LNCAP (cell line): Measurements from ENCODE around the gene CAPN15.
A peak's percentile ranks its signal among the peaks of the same experiment; 100 is the strongest.

ENCODE experiments used
- TF ChIP-seq, protein P1 (sequence below): fragments of 450-650 bp; IDR thresholded peaks from 2 replicates; pipeline ENCODE4 v1.5.1; 2017; ENCODE audit warnings: mild to moderate bottlenecking

CAPN15 gene

GRCh38 chr16:593406-593805 is 65.9 kb downstream of the CAPN15 start:
- TF ChIP-seq, protein P1, sequence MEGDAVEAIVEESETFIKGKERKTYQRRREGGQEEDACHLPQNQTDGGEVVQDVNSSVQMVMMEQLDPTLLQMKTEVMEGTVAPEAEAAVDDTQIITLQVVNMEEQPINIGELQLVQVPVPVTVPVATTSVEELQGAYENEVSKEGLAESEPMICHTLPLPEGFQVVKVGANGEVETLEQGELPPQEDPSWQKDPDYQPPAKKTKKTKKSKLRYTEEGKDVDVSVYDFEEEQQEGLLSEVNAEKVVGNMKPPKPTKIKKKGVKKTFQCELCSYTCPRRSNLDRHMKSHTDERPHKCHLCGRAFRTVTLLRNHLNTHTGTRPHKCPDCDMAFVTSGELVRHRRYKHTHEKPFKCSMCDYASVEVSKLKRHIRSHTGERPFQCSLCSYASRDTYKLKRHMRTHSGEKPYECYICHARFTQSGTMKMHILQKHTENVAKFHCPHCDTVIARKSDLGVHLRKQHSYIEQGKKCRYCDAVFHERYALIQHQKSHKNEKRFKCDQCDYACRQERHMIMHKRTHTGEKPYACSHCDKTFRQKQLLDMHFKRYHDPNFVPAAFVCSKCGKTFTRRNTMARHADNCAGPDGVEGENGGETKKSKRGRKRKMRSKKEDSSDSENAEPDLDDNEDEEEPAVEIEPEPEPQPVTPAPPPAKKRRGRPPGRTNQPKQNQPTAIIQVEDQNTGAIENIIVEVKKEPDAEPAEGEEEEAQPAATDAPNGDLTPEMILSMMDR = no peak

- TF ChIP-seq, protein P1 = no peak
Observed at GRCh38 chr16:593807-594206, 66.3 kb downstream of the CAPN15 start.

DNA sequence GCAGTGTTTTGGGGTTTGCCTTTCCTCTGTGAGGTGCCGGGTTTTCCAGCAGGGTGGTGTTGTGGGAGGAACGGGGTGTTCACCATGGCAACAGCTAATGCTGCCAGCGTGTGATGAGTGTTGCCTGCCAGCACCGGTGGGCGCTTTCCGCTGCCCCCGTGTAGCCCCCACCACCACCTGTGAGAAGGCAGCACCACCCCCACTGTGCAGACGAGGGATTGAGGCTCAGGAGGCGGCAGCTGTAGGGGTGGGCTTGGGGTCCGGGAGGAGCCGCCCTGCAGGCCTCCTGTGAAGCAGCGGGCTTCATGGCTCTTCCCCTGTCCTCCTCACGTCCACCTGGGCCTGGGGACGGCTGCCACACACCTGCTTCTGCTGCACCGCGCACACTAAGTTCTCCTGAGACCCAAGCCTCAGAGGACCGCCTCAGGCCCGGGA is 67.6 kb downstream of the CAPN15 start:
- TF ChIP-seq, protein P1 = no peak

DNA sequence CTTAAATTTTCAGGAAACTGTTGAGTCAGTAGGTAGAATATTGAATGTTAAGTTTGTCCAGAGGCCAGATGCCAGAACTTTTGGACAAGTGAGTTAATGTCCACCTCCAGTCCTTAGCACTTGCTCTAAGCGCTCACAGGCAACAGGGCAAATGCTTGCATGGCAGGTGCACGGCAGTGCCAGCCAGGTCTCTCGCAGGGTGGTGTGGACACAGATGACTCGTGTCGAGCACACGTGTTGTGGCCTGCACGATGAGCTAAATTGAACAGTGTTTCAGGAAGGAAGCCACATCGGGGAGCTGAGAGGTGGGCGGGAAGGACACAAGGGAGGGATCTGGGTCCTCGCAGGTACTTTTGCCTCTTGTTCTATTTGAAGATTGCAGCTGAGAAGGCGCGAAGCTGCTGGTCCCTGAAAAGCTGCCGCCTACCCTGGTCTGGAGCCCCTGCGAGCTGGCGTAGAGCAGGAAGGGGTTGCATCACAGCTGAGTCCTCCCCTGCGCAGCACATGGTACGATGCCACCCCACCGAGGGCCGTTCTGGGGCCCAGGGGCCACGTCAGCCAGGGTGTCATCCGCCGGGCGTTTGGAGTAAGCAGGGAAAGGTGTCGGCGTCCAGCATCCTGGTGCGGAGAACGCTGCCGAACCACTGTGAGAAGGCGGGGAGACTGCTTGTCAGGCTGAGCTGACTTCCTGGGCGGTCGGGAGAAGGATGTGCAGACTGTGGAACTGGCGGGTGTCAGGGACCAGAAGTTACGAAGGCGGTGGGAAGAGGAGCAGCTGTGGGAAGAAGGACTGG is 68.6 kb downstream of the CAPN15 start:
- TF ChIP-seq, protein P1 = no peak

GRCh38 chr16:596736-597060 is 69.2 kb downstream of the CAPN15 start:
- TF ChIP-seq, protein P1 = no peak

DNA sequence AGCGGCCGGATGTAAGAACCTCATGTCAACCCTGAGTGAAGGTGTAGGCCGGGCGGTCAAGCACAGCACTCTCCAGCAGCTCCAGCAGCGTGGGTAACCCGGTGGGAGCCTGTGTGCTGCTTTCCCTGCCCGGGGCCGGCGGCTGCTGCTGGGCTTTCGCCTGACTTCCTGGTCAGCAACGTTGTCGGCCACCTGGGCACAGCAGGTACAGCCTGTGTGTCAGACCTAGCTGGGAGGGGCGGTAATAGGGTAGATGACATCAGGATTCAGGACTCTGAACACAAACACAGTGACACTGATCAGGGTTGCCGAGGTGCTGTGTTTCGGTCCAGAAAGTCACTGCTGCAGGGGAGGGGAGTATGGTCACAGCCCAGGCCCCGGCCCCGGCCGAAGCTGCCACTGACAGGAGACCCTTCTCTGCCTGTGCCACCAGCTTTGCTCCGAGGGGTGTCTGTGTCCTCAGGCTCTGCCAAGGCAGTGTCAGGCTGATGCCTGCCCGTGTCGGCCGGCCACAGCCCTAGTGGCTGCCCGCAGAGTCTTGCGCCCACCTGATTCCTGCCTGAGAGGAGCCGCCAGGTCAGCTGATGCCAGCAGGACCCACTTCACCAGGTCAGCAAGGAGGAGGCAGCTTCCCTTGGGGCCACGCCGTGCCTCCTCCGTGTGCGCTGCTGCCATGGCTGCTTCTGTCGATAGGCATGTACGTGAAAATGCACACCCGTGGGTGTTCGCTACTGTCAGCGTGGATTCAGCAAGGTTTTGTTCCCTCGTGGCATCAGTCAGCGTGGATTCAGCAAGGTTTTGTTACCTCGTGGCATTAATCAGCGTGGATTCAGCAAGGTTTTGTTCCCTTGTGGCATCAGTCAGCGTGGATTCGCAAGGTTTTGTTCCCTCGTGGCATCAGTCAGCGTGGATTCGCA is 71.6 kb downstream of the CAPN15 start:
- TF ChIP-seq, protein P1 = no peak

DNA sequence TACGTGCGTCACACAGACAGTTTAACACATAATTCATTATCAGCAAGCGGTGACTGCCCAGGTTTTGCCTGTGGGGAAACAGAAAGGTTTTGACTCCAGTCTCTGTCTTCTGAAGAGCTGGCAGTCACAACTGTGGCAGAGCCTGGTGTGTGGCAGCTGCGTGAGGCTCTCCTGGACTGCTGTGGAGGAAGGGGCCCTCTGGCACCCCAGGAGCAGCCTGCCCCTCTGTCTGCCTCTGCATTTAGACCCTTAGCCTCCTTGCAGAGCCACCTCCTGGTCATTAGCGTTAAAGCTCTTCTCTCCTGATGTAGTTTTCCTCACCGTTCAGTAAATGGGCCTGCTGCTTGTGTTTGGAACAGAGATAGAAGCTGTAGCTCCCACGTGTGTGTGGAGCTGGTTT is 73.3 kb downstream of the CAPN15 start:
- TF ChIP-seq, protein P1 = peak; percentile 26; the same call in 1 of the 2 replicates
